Activated CD8-positive, alpha-beta T cell treated with anti-CD3 and anti-CD28 coated beads for 36 hours (primary cell): ENCODE measurements around the gene GJB5. TPM values are rescaled to one million over a fixed set of nuclear protein-coding genes. Genes with fewer than 3 reads are reported as not detected.

Experiments
- ATAC-seq: fragments of 200-7000 bp; cut with Tn5 transposase; one replicate; pipeline ENCODE4 v1.10.0; 2021; ENCODE audit warnings: mild to moderate bottlenecking, moderate library complexity
- CTCF ChIA-PET: fragments of 350-600 bp; sonication (Branson Sonifier 250); formaldehyde crosslinking; loops from one replicate; lab custom pipeline; 2021; ENCODE audit warnings: antibody characterized with exemption; lab: Charles Lee
- POLR2A ChIA-PET: fragments of 350-600 bp; sonication (Branson Sonifier 250); formaldehyde crosslinking; loops from one replicate; lab custom pipeline; 2021; ENCODE audit warnings: antibody characterized with exemption; lab: Charles Lee
- DNase-seq: peaks from one replicate; pipeline ENCODE4 v3.0.0-alpha.2; 2020
- H3K27ac Mint-ChIP-seq: one replicate; pipeline ENCODE4 v1.8.0; 2021; ENCODE audit warnings: mild to moderate bottlenecking, mixed read lengths
- H3K27me3 Mint-ChIP-seq: one replicate; pipeline ENCODE4 v1.8.0; 2021; ENCODE audit warnings: mixed read lengths
- H3K36me3 Mint-ChIP-seq: one replicate; pipeline ENCODE4 v1.8.0; 2021; ENCODE audit warnings: low read depth, mixed read lengths
- H3K4me1 Mint-ChIP-seq: one replicate; pipeline ENCODE4 v1.8.0; 2021; ENCODE audit warnings: low read depth, mixed read lengths
- H3K4me3 Mint-ChIP-seq: one replicate; pipeline ENCODE4 v1.8.0; 2021; ENCODE audit warnings: mild to moderate bottlenecking, moderate library complexity, mixed read lengths
- H3K9me3 Mint-ChIP-seq: one replicate; pipeline ENCODE4 v1.8.0; 2021; ENCODE audit warnings: mixed read lengths
- intact Hi-C: fragments of 100-400 bp; cut with micrococcal nuclease; formaldehyde crosslinking; loops from one replicate; pipeline ENCODE4 v1.10.0; 2022
- total RNA-seq, 2 experiments: library from RNA; stranded (reverse); gene quantifications; one replicate each; pipeline ENCODE4 v1.2.3, GENCODE V29; 2021
- TF ChIP-seq, protein P1 (sequence below): fragments of 200-600 bp; IDR thresholded peaks from one replicate; pipeline ENCODE4 v1.8.0; 2022; ENCODE audit warnings: antibody characterized with exemption, mild to moderate bottlenecking

GJB5 gene
- total RNA-seq, 2 experiments from 2014 or later, result not detected

DNA sequence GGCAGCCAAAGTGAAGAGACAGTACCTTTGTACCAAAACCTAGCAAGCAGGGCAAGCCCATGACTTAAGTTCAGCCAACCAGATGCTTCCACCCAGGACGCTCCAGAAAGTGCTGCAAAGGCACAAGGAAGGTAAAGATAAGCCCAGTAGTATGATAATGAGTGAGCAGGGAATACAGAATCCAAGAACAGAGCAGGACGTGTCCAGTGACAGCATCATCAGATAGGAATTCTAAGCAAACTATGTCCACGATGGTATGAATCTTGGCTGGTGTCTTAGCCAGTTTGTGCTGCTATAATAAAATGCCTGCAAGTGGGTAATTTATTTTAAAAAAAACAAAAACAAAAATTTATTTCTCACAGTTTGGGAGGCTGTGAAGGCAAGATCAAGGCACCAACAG is 51.5 kb downstream of the GJB5 start:
- Mint-ChIP-seq H3K27ac (no peak overlapping the region), H3K27me3 (no peaks in the 10 kb centered on the region), H3K4me3 (no peak overlapping the region), H3K9me3 (peaks cover 10% of the 10 kb centered on the region), H3K36me3 (peaks cover 2% of the 10 kb centered on the region), H3K4me1 (no peaks in the 10 kb centered on the region)
- TF ChIP-seq, protein P1, sequence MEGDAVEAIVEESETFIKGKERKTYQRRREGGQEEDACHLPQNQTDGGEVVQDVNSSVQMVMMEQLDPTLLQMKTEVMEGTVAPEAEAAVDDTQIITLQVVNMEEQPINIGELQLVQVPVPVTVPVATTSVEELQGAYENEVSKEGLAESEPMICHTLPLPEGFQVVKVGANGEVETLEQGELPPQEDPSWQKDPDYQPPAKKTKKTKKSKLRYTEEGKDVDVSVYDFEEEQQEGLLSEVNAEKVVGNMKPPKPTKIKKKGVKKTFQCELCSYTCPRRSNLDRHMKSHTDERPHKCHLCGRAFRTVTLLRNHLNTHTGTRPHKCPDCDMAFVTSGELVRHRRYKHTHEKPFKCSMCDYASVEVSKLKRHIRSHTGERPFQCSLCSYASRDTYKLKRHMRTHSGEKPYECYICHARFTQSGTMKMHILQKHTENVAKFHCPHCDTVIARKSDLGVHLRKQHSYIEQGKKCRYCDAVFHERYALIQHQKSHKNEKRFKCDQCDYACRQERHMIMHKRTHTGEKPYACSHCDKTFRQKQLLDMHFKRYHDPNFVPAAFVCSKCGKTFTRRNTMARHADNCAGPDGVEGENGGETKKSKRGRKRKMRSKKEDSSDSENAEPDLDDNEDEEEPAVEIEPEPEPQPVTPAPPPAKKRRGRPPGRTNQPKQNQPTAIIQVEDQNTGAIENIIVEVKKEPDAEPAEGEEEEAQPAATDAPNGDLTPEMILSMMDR, result no peak
- intact Hi-C loops, result no loop called here
- no peak for DNase-seq
- CTCF ChIA-PET, result no interaction called here
- no peak for ATAC-seq
- POLR2A ChIA-PET, result no interaction called here

Other genes with a start within 250 kb of the GJB5 start
- gene GJB4, start 4.7 kb downstream of the GJB5 start, total RNA-seq, result not detected
- not detected for gene GJB3, start 26.2 kb downstream of the GJB5 start, total RNA-seq
- not detected for gene GJA4, start 38.0 kb downstream of the GJB5 start, total RNA-seq
- 10 to 100 TPM; 36.6 to 37.5 TPM for gene SMIM12, start 104.7 kb downstream of the GJB5 start, total RNA-seq
- gene DLGAP3, start 174.6 kb downstream of the GJB5 start, total RNA-seq, result under 1 TPM; 0.38 to 0.83 TPM
- gene TMEM35B, start 230.3 kb downstream of the GJB5 start, total RNA-seq, result 10 to 100 TPM; 19.4 to 19.5 TPM